GM23338 (cell line): Measurements from ENCODE around the gene KCNK17. TPM values are rescaled to one million over a fixed set of nuclear protein-coding genes. Genes with fewer than 3 reads are reported as not detected.

Source experiments
- ATAC-seq: fragments of 200-7000 bp; cut with Tn5 transposase; 3 replicates; pipeline ENCODE4 v1.9.1; 2020
- DNase-seq: peaks from one replicate; pipeline ENCODE4 v3.0.0-alpha.2; 2015; ENCODE audit warnings: low spot score
- H2AFZ ChIP-seq: fragments of 200-600 bp; sonication (generic); 2 replicates; pipeline ENCODE4 v1.8.0; 2016; ENCODE audit warnings: antibody characterized with exemption, mild to moderate bottlenecking, moderate library complexity
- H3F3A ChIP-seq: fragments of 200-600 bp; sonication (generic); replicated peaks from 2 replicates; pipeline ENCODE4 v1.8.0; 2017; ENCODE audit warnings: antibody characterized with exemption, mixed run types, low read depth
- H3K27ac ChIP-seq: fragments of 200-600 bp; sonication (generic); 2 replicates; pipeline ENCODE4 v1.6.1; 2016; ENCODE audit warnings: low read depth
- H3K27me3 ChIP-seq: fragments of 200-600 bp; sonication (generic); 2 replicates; pipeline ENCODE4 v1.8.0; 2016; ENCODE audit warnings: mild to moderate bottlenecking, mixed run types, moderate library complexity; ENCODE audit not compliant: insufficient read depth
- H3K36me3 ChIP-seq: fragments of 200-600 bp; sonication (generic); 2 replicates; pipeline ENCODE4 v1.8.0; 2016; ENCODE audit warnings: mild to moderate bottlenecking; ENCODE audit not compliant: insufficient read depth
- H3K4me1 ChIP-seq: fragments of 200-600 bp; sonication (generic); 2 replicates; pipeline ENCODE4 v1.8.0; 2016; ENCODE audit warnings: mild to moderate bottlenecking, moderate library complexity; ENCODE audit not compliant: insufficient read depth
- H3K4me2 ChIP-seq: fragments of 200-600 bp; sonication (generic); 2 replicates; pipeline ENCODE4 v1.7.1; 2017; ENCODE audit warnings: mixed run types
- H3K4me3 ChIP-seq: fragments of 200-600 bp; sonication (generic); 2 replicates; pipeline ENCODE4 v1.6.1; 2016; ENCODE audit warnings: mixed run types
- H3K79me2 ChIP-seq: fragments of 200-600 bp; sonication (generic); replicated peaks from 2 replicates; pipeline ENCODE4 v1.8.0; 2017; ENCODE audit warnings: mild to moderate bottlenecking; ENCODE audit not compliant: insufficient read depth
- H3K9me2 ChIP-seq: fragments of 200-600 bp; sonication (generic); 2 replicates; pipeline ENCODE4 v1.8.0; 2017; ENCODE audit not compliant: insufficient read depth
- H4K20me1 ChIP-seq: fragments of 200-600 bp; sonication (generic); replicated peaks from 2 replicates; pipeline ENCODE4 v1.8.0; 2017; ENCODE audit warnings: mild to moderate bottlenecking; ENCODE audit not compliant: insufficient read depth
- H3K27ac Mint-ChIP-seq: 2 replicates; pipeline ENCODE4 v1.8.0; 2020; ENCODE audit warnings: inconsistent platforms, mild to moderate bottlenecking, moderate library complexity, mixed read lengths
- H3K27me3 Mint-ChIP-seq: 3 replicates; pipeline ENCODE4 v1.8.0; 2022; ENCODE audit warnings: low read depth, mild to moderate bottlenecking, moderate library complexity, mixed read lengths, inconsistent platforms; ENCODE audit not compliant: insufficient read depth, poor library complexity
- H3K36me3 Mint-ChIP-seq: 3 replicates; pipeline ENCODE4 v1.8.0; 2021; ENCODE audit warnings: low read depth, mild to moderate bottlenecking, inconsistent platforms, moderate library complexity, mixed read lengths
- H3K4me1 Mint-ChIP-seq: 3 replicates; pipeline ENCODE4 v1.8.0; 2020; ENCODE audit warnings: mild to moderate bottlenecking, inconsistent platforms, mixed read lengths
- H3K4me3 Mint-ChIP-seq: 3 replicates; pipeline ENCODE4 v1.8.0; 2021; ENCODE audit warnings: moderate library complexity, mild to moderate bottlenecking, inconsistent platforms, mixed read lengths
- H3K9me3 Mint-ChIP-seq: 3 replicates; pipeline ENCODE4 v1.8.0; 2020; ENCODE audit warnings: moderate library complexity, mild to moderate bottlenecking, inconsistent platforms, mixed read lengths
- EZH2 ChIP-seq: fragments of 200-600 bp; sonication (generic); IDR thresholded peaks from one replicate; pipeline ENCODE4 v1.8.0; 2017; ENCODE audit warnings: antibody characterized with exemption, mild to moderate bottlenecking, low read depth; ENCODE audit not compliant: unreplicated experiment
- EZH2phosphoT487 ChIP-seq: fragments of 200-600 bp; sonication (generic); IDR thresholded peaks from one replicate; pipeline ENCODE4 v1.8.1; 2018; ENCODE audit warnings: antibody characterized with exemption; ENCODE audit not compliant: unreplicated experiment
- JUNB ChIP-seq: IDR thresholded peaks from one replicate; pipeline ENCODE4 v1.6.1; 2016; ENCODE audit warnings: antibody characterized with exemption; ENCODE audit not compliant: unreplicated experiment
- NANOG ChIP-seq: IDR thresholded peaks from 2 replicates; pipeline ENCODE4 v1.6.1; 2016; ENCODE audit warnings: antibody characterized with exemption, borderline replicate concordance
- polyA plus RNA-seq: library from polyadenylated mRNA; unstranded; fragments of >200 nt; fragmentation: Nextera tagmentation; extraction: Ambion mirVana; gene quantifications from 2 replicates; pipeline ENCODE4 v1.2.1, GENCODE V29; 2016
- total RNA-seq: library from RNA; depleted of rRNA; stranded (reverse); fragments of >200 nt; shearing (Covaris generic); gene quantifications from 2 replicates; pipeline ENCODE4 v1.2.3, GENCODE V29; 2014
- TF ChIP-seq, protein P1 (sequence below): fragments of 250-450 bp; sonication (Bioruptor Pico); IDR thresholded peaks from 2 replicates; pipeline ENCODE4 v1.5.0; 2020; ENCODE audit warnings: mild to moderate bottlenecking, moderate library complexity
- TF ChIP-seq, protein P2 (sequence below), 2 experiments: fragments of 200-600 bp in 1 of 2; sonication (generic) in 1 of 2; conservative IDR thresholded peaks; 2 replicates each; pipeline versions ENCODE4 v1.5.1 to v1.6.1; 2016 to 2017; ENCODE audit warnings: antibody characterized with exemption in 2 of 2, low read depth in 2 of 2, mild to moderate bottlenecking in 2 of 2, moderate library complexity in 1 of 2

KCNK17 gene
- total and polyA plus RNA-seq, 2 experiments from 2014 or later = 2.2 to 3.1 TPM

DNA sequence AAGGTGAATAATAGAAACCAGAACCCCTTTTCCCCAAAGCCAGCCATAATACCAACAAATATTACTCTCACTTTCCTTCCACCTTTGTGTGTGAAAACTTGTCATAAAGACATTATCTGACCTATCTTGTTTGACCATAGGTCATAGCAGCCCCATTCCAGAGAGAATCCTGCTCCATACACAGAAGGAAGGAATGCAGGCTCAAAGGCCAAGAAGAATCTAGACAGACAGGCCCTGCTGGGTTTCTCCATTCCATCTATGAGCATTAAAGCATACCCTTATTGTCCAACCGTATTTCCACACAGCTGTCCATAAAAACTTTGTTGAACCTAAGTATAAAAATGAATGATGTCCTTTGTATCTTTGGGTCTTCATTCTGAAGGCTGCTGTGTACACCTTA, 44.3 kb downstream of the KCNK17 start:
- Histone ChIP-seq H4K20me1 (no peaks in the 10 kb centered on the region), H3K79me2 (no peaks in the 10 kb centered on the region), H3K36me3 (0 out of 2 replicates have a peak, but pooled peaks cover 2% of the 10 kb centered on the region), H3F3A (no peaks in the 10 kb centered on the region), H3K27me3 (no peaks in the 10 kb centered on the region), H3K4me2 (no peak overlapping the region), H2AFZ (no peak overlapping the region), H3K4me1 (peaks cover 38% of the 10 kb centered on the region), H3K9me2 (no peaks in the 10 kb centered on the region), H3K4me3 (no peak overlapping the region), H3K27ac (no peak overlapping the region)
- Mint-ChIP-seq H3K4me3 (no peak overlapping the region), H3K36me3 (no peaks in the 10 kb centered on the region), H3K27ac (peak overlapping the region; percentile 24; the same call in 1 of the 2 replicates), H3K9me3 (no peaks in the 10 kb centered on the region; the same call in 2 of the 3 replicates), H3K27me3 (peaks cover 10% of the 10 kb centered on the region), H3K4me1 (peaks cover 43% of the 10 kb centered on the region)
- ATAC-seq = no peak
- no peak for DNase-seq
- TF ChIP-seq JUNB = no peak
- TF ChIP-seq EZH2 = no peak
- TF ChIP-seq, protein P1, sequence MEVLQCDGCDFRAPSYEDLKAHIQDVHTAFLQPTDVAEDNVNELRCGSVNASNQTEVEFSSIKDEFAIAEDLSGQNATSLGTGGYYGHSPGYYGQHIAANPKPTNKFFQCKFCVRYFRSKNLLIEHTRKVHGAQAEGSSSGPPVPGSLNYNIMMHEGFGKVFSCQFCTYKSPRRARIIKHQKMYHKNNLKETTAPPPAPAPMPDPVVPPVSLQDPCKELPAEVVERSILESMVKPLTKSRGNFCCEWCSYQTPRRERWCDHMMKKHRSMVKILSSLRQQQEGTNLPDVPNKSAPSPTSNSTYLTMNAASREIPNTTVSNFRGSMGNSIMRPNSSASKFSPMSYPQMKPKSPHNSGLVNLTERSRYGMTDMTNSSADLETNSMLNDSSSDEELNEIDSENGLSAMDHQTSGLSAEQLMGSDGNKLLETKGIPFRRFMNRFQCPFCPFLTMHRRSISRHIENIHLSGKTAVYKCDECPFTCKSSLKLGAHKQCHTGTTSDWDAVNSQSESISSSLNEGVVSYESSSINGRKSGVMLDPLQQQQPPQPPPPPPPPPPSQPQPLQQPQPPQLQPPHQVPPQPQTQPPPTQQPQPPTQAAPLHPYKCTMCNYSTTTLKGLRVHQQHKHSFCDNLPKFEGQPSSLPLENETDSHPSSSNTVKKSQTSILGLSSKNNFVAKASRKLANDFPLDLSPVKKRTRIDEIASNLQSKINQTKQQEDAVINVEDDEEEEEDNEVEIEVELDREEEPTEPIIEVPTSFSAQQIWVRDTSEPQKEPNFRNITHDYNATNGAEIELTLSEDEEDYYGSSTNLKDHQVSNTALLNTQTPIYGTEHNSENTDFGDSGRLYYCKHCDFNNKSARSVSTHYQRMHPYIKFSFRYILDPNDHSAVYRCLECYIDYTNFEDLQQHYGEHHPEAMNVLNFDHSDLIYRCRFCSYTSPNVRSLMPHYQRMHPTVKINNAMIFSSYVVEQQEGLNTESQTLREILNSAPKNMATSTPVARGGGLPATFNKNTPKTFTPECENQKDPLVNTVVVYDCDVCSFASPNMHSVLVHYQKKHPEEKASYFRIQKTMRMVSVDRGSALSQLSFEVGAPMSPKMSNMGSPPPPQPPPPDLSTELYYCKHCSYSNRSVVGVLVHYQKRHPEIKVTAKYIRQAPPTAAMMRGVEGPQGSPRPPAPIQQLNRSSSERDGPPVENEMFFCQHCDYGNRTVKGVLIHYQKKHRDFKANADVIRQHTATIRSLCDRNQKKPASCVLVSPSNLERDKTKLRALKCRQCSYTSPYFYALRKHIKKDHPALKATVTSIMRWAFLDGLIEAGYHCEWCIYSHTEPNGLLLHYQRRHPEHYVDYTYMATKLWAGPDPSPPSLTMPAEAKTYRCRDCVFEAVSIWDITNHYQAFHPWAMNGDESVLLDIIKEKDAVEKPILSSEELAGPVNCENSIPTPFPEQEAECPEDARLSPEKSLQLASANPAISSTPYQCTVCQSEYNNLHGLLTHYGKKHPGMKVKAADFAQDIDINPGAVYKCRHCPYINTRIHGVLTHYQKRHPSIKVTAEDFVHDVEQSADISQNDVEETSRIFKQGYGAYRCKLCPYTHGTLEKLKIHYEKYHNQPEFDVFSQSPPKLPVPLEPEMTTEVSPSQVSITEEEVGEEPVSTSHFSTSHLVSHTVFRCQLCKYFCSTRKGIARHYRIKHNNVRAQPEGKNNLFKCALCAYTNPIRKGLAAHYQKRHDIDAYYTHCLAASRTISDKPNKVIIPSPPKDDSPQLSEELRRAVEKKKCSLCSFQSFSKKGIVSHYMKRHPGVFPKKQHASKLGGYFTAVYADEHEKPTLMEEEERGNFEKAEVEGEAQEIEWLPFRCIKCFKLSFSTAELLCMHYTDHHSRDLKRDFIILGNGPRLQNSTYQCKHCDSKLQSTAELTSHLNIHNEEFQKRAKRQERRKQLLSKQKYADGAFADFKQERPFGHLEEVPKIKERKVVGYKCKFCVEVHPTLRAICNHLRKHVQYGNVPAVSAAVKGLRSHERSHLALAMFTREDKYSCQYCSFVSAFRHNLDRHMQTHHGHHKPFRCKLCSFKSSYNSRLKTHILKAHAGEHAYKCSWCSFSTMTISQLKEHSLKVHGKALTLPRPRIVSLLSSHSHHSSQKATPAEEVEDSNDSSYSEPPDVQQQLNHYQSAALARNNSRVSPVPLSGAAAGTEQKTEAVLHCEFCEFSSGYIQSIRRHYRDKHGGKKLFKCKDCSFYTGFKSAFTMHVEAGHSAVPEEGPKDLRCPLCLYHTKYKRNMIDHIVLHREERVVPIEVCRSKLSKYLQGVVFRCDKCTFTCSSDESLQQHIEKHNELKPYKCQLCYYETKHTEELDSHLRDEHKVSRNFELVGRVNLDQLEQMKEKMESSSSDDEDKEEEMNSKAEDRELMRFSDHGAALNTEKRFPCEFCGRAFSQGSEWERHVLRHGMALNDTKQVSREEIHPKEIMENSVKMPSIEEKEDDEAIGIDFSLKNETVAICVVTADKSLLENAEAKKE (CRISPR knock-in tag) = no peak
- TF ChIP-seq NANOG = no peak
- no peak for TF ChIP-seq EZH2phosphoT487

DNA sequence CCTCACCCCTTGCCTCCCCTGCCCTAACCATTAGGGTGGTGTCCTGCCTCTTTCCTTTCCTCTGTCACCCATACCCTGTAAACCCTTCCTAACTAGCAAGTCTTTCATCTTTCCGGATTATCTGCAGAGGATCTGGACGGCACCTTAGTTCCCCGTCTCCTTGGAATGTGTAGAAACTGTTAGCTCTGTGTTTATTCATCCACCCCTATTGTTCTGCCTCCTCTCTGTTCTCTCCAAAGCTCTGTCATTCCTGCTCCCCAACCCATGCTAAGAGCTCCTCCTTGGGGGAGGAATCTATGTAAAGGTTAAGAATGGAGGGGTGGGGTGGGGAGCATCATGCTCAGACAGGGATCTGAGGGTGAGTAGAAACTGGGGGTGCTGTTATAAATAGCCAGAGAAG, 45.5 kb downstream of the KCNK17 start:
- Mint-ChIP-seq H3K9me3 (peaks cover 6% of the 10 kb centered on the region; the same call in 2 of the 3 replicates), H3K4me3 (no peak overlapping the region), H3K27me3 (peaks cover 13% of the 10 kb centered on the region), H3K27ac (no peak overlapping the region; the same call in 1 of the 2 replicates), H3K4me1 (peaks cover 43% of the 10 kb centered on the region), H3K36me3 (peaks cover 7% of the 10 kb centered on the region; the same call in 2 of the 3 replicates)
- H3K79me2 ChIP-seq = no peaks in the 10 kb centered on the region
- no peaks in the 10 kb centered on the region for H3K27me3 ChIP-seq
- ATAC-seq (peak; percentile 48), DNase-seq (peak; percentile 47)
- peak overlapping the region; percentile 55; the same call in 1 of the 2 replicates for H3K4me2 ChIP-seq
- no peak overlapping the region for H3K27ac ChIP-seq
- no peak overlapping the region for H2AFZ ChIP-seq
- H3K4me1 ChIP-seq = peaks cover 33% of the 10 kb centered on the region
- no peaks in the 10 kb centered on the region for H3K9me2 ChIP-seq
- 0 out of 2 replicates have a peak, but pooled peaks cover 2% of the 10 kb centered on the region for H3K36me3 ChIP-seq
- H4K20me1 ChIP-seq = no peaks in the 10 kb centered on the region
- H3F3A ChIP-seq = peaks cover 6% of the 10 kb centered on the region
- H3K4me3 ChIP-seq = no peak overlapping the region
- TF ChIP-seq, protein P2, sequence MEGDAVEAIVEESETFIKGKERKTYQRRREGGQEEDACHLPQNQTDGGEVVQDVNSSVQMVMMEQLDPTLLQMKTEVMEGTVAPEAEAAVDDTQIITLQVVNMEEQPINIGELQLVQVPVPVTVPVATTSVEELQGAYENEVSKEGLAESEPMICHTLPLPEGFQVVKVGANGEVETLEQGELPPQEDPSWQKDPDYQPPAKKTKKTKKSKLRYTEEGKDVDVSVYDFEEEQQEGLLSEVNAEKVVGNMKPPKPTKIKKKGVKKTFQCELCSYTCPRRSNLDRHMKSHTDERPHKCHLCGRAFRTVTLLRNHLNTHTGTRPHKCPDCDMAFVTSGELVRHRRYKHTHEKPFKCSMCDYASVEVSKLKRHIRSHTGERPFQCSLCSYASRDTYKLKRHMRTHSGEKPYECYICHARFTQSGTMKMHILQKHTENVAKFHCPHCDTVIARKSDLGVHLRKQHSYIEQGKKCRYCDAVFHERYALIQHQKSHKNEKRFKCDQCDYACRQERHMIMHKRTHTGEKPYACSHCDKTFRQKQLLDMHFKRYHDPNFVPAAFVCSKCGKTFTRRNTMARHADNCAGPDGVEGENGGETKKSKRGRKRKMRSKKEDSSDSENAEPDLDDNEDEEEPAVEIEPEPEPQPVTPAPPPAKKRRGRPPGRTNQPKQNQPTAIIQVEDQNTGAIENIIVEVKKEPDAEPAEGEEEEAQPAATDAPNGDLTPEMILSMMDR (conservative IDR thresholded peaks at IDR 0.05; ENCODE audit: low read depth in 2 of 2) = peak in 1 of 2 experiments; percentile 43; a peak in 2 of 4 replicates
